Activated T-helper 1 cell treated with anti-CD3 and anti-CD28 coated beads, Interleukin-12 subunit alpha, Interleukin-12 subunit beta, Interleukin-2, Interleukin-4 antibody, amounts not matched to agents 30 ng/mL and 10 ng/mL and 1 ng/mL, durations not matched to agents 14 hours and 24 hours and 36 hours (primary cell): ENCODE results near the gene CCDC6. TPM values are rescaled to one million over a fixed set of nuclear protein-coding genes. Genes with fewer than 3 reads are reported as not detected.
A peak's percentile ranks its signal among the peaks of the same experiment; 100 is the strongest.

Source experiments
- DNase-seq: peaks from one replicate; pipeline ENCODE4 v3.0.0; 2021; ENCODE audit warnings: low spot score
- H3K27ac Mint-ChIP-seq: one replicate; pipeline ENCODE4 v1.8.0; 2021; ENCODE audit warnings: mild to moderate bottlenecking, mixed read lengths
- H3K27me3 Mint-ChIP-seq: one replicate; pipeline ENCODE4 v1.8.0; 2022; ENCODE audit warnings: mild to moderate bottlenecking, moderate library complexity, mixed read lengths; ENCODE audit not compliant: insufficient read depth
- H3K36me3 Mint-ChIP-seq: one replicate; pipeline ENCODE4 v1.8.0; 2021; ENCODE audit warnings: low read depth, mixed read lengths
- H3K4me1 Mint-ChIP-seq: one replicate; pipeline ENCODE4 v1.8.0; 2021; ENCODE audit warnings: low read depth, mixed read lengths
- H3K4me3 Mint-ChIP-seq: one replicate; pipeline ENCODE4 v1.8.0; 2021; ENCODE audit warnings: mild to moderate bottlenecking, moderate library complexity, mixed read lengths
- H3K9me3 Mint-ChIP-seq: one replicate; pipeline ENCODE4 v1.8.0; 2021; ENCODE audit warnings: mixed read lengths
- intact Hi-C: fragments of 100-400 bp; cut with micrococcal nuclease; formaldehyde crosslinking; loops from one replicate; pipeline ENCODE4 v1.15.1; 2024
- total RNA-seq: library from RNA; stranded (reverse); gene quantifications from 2 replicates; pipeline ENCODE4 v1.2.3, GENCODE V29; 2022

Gene CCDC6
- total RNA-seq, 1 donor from 2014 or later, result 97.6 TPM

DNA sequence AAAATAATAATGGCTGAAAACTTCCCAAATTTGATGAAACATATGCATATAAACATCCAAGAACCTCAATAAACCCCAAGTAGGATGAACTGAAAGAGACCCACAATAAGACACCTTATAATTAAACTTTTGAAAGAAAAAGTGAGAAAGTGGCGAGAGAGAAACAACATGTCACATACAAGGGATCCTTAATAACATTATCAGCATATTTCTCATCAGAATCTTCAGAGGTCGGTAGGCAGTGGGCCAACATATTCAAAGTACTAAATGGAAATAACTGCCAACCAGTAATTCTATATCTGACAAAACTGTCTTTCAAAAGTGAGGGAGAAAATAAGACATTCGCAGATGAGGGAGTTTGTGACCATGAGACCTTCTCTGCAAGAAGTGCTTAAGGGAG lies 16.6 kb upstream of the CCDC6 start:
- no peak for DNase-seq
- Mint-ChIP-seq H3K4me3 (no peak overlapping the region), H3K4me1 (no peaks in the 10 kb centered on the region), H3K27me3 (peaks cover 12% of the 10 kb centered on the region), H3K9me3 (peaks cover 21% of the 10 kb centered on the region), H3K36me3 (peaks cover 5% of the 10 kb centered on the region), H3K27ac (no peak overlapping the region)
- intact Hi-C loops, result no loop called here

DNA sequence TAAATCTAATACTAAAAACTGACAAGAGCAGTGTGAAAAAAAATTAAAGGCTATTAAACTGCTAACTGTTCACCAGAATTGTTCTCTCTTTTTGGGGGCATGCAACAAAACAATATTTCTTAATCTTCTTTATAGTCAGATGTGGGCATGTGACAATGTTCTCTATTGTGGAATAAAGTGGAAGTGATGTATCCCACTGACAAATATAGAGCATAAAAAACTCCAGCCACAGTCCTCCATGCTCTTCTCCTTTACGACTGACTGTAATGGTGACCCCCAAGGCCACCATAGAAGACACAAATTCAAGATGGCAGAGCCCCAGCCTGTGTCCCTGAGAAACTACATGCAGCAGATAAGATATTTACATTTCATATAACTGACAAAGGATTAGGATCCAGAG lies 11.6 kb upstream of the CCDC6 start:
- Mint-ChIP-seq H3K9me3 (peaks cover 28% of the 10 kb centered on the region), H3K27me3 (peaks cover 12% of the 10 kb centered on the region), H3K27ac (no peak overlapping the region), H3K36me3 (peaks cover 4% of the 10 kb centered on the region), H3K4me3 (no peak overlapping the region), H3K4me1 (no peaks in the 10 kb centered on the region)
- intact Hi-C loops, result no loop called here
- DNase-seq, result no peak

DNA sequence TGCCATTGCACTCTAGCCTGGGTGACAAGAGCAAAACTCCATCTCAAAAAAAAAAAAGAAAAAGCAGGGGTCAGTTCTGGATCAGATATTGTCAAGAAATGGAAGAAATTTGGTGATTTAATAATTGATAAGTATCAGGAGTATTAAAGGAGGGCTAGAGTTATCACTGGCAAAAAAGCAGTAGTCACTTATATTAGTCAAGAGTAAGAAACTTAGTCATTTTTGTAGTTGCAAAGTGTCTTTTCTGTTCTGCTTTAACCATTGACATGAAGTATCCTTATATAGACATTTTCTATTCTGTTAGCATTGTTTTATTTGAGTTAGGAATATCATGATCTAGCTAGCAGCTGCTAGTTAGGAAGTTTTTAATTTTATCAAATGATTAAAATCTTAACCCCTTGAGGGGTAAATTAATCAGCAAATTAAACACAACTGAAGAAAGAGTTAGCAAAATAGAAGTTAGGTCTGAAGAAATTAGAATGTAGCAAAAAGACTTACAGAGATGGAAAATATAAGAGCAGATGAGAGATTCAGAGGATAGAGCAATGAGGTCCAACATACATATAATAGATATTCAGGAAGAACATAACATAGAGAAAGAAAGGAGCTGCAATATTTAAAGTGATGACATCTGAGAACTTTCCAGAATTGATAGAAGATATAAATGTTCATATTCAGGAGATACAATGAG lies 7.3 kb upstream of the CCDC6 start:
- Mint-ChIP-seq H3K4me1 (peaks cover 4% of the 10 kb centered on the region), H3K9me3 (peaks cover 24% of the 10 kb centered on the region), H3K36me3 (peaks cover 2% of the 10 kb centered on the region), H3K27me3 (peaks cover 10% of the 10 kb centered on the region), H3K4me3 (no peak overlapping the region), H3K27ac (no peak overlapping the region)
- no peak for DNase-seq
- intact Hi-C loops, result no loop called here

DNA sequence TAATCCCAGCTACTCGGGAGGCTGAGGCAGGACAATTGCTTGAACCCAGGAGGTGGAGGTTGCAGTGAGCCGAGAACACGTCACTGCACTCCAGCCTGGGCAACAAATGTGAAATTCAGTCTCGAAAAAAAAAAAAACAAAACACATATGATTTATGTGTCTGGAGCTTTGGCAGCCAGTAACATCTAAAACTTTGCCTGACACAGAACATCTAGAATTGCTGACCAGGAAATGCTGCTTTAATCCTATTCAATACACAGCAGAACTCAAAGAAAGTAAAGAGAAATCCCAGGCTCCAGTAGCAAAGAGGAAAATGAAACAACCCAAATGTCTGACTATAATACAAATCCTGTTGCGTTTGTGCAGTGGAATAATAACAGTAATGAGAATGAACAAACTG lies 4.5 kb upstream of the CCDC6 start:
- peaks cover 24% of the 10 kb centered on the region for H3K9me3 Mint-ChIP-seq
- no peak overlapping the region for H3K27ac Mint-ChIP-seq
- DNase-seq, result no peak
- peaks cover 4% of the 10 kb centered on the region for H3K27me3 Mint-ChIP-seq
- no peak overlapping the region for H3K4me3 Mint-ChIP-seq
- peaks cover 2% of the 10 kb centered on the region for H3K36me3 Mint-ChIP-seq
- intact Hi-C loops, result no loop called here
- H3K4me1 Mint-ChIP-seq, result peaks cover 23% of the 10 kb centered on the region

DNA sequence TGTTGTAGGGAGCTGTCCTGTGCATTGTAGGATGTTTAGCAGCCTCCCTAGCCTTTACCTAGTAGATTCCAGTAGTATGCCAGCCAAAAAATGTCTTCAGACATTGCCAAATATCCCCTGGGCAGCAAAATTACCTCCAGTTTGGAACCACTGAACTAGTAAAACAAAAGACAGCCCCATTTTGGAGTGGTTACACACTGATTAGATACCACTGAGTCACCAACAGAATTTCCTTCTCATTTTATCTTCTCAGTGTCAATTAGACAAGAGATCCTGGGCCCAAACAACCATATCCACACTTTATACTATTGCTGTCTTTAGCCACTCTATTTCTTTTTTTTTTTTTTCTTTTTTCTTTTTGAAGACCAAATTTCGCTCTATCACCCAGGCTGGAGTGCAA lies 3.5 kb upstream of the CCDC6 start:
- no peak overlapping the region for H3K27ac Mint-ChIP-seq
- intact Hi-C loops, result loop anchor here (5.0 to 10.0 kb wide), 5 partner anchors 92 to 1995 kb away; partner anchors contain the start of genes ARID5B, CISD1 and IPMK
- H3K4me1 Mint-ChIP-seq, result peaks cover 28% of the 10 kb centered on the region
- peaks cover 9% of the 10 kb centered on the region for H3K36me3 Mint-ChIP-seq
- peaks cover 24% of the 10 kb centered on the region for H3K9me3 Mint-ChIP-seq
- H3K4me3 Mint-ChIP-seq, result no peak overlapping the region
- DNase-seq, result no peak
- H3K27me3 Mint-ChIP-seq, result peaks cover 2% of the 10 kb centered on the region

DNA sequence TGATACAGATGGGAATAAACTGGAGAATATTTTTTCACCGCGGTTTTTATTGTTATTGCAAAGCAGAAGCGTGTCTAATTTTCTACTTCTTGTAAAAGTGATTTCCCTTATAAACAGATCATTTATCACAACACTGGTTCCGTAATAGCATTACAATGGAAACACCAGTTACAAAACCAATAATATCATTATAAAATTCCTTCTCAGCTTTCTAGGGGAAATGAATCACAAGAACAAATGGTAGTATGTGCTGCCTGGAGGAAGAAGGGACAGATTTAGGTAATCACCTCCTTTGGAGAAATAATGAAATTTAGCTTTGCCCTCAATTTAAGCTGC lies 2.4 kb upstream of the CCDC6 start:
- intact Hi-C loops, result loop anchor here (1.0 to 10.0 kb wide), 7 partner anchors 94 to 1996 kb away; partner anchors contain the start of genes ARID5B, CISD1 and IPMK
- H3K4me1 Mint-ChIP-seq, result peaks cover 38% of the 10 kb centered on the region
- no peak for DNase-seq
- peak overlapping the region; percentile 22 for H3K27ac Mint-ChIP-seq
- peaks cover 2% of the 10 kb centered on the region for H3K27me3 Mint-ChIP-seq
- H3K4me3 Mint-ChIP-seq, result peak overlapping the region; percentile 89
- peaks cover 16% of the 10 kb centered on the region for H3K36me3 Mint-ChIP-seq
- peaks cover 14% of the 10 kb centered on the region for H3K9me3 Mint-ChIP-seq

DNA sequence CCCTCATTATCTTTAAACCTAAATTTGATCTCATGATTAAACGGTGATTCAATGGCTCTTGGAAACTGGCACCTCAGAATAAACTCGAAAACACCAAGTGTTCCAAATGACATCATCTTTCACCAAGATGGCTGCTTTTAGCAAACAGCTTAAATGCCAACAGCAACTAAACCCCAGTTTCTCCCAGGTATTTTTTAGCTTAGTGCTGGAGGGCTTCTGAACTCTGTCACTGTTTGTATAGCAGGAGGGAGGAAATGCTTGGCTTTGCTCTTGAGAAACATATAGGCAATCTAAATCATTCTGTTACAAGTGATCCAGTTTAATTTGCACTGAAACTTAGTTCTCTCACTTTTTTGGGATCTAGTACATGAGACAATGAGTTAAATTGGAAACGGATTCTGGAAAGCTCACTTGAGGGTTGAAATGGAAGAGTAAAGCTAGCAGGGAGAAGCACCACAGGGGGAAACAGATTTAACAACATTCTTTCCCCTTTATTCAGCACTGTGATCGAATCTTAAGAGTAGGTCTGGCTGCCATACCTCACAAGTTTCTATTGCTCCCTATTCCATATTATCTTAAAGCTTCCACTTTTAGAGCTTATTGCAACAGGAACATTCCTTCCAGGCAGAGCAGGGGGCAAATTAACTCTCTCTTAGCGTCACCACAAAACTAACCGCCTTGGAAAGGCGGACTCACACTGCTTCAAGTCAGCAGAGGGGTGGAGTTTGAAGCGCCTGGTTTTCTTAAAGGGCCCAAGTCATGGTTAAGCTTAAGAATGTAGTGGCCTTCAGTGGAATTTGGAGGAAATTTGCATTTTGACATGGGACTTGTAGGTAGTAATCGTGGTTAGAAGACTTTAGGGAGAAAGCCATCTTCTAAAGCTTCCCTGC lies 1.8 kb upstream of the CCDC6 start:
- peak; percentile 44 for DNase-seq
- peaks cover 44% of the 10 kb centered on the region for H3K4me1 Mint-ChIP-seq
- peaks cover 8% of the 10 kb centered on the region for H3K9me3 Mint-ChIP-seq
- peak overlapping the region; percentile 89 for H3K4me3 Mint-ChIP-seq
- H3K36me3 Mint-ChIP-seq, result peaks cover 20% of the 10 kb centered on the region
- intact Hi-C loops, result loop anchor here (1.0 to 10.0 kb wide), 11 partner anchors 43 to 1997 kb away; partner anchors contain the start of genes ARID5B, CISD1, IPMK and SLC16A9
- H3K27me3 Mint-ChIP-seq, result peaks cover 2% of the 10 kb centered on the region
- peak overlapping the region; percentile 98 for H3K27ac Mint-ChIP-seq

DNA sequence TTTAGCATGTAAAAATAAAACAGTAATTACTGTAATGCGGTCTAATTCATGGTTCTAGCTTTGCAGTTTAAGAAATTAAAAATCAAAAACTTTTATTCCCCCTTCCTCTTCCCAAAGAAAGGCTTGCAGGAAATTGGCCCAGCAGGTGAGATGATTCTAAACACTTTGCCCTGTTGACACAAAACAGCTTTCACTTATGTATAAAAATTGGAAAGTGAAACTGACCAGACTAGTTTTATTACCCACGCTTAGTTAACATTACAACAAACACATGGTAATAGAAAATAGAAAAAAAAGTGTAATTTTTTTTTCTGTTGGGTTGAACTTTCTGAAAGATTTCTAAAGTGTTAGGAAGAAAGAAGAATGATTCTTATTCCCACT lies 1.2 kb upstream of the CCDC6 start:
- intact Hi-C loops, result loop anchor here (1.0 to 10.0 kb wide), 9 partner anchors 42 to 1997 kb away; partner anchors contain the start of genes ARID5B, CISD1, IPMK and SLC16A9
- H3K36me3 Mint-ChIP-seq, result peaks cover 24% of the 10 kb centered on the region
- H3K27ac Mint-ChIP-seq, result peak overlapping the region; percentile 98
- no peak for DNase-seq
- peak overlapping the region; percentile 89 for H3K4me3 Mint-ChIP-seq
- H3K4me1 Mint-ChIP-seq, result peaks cover 50% of the 10 kb centered on the region
- H3K9me3 Mint-ChIP-seq, result peaks cover 4% of the 10 kb centered on the region
- peaks cover 2% of the 10 kb centered on the region for H3K27me3 Mint-ChIP-seq

DNA sequence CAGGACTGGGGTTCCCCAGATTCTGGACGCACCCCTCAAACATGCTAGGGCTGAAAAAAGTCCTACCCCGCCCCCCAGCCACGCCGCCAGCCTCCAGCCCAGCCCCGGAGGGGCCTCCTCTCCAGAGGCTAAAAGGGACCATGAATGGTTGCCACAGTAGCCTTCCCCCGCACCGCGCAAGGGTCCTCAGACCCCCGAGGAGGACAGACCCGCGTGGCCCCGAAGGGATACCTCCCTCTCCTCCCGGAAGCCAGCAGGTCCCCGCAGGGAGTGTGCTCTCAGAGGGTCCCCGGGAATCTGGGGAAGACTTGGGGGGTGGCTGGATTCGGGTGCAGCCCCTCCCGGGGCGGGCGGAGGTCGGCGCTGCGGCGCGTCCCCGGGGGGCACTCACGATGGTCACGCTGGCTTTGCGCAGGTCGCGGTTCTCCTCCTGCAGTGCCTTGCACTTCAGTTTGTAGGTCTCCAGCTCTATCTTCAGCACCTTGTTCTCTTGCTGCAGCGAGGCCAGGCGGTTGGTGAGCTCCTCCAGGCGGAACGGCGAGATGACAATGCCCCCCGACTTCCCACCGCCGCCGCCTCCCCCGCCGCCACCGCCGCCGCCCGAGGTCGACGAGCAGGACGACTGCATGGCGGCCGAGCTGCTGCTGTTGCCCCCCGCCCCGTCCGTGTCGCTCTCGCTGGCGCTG lies 482 bp downstream of the CCDC6 start:
- intact Hi-C loops, result loop anchor here (1.0 to 10.0 kb wide), 9 partner anchors 19 to 1999 kb away; partner anchors contain the start of genes ARID5B, CDK1, CISD1 and IPMK
- peaks cover 63% of the 10 kb centered on the region for H3K4me1 Mint-ChIP-seq
- H3K9me3 Mint-ChIP-seq, result no peaks in the 10 kb centered on the region
- H3K4me3 Mint-ChIP-seq, result peak overlapping the region; percentile 98
- no peaks in the 10 kb centered on the region for H3K27me3 Mint-ChIP-seq
- peak overlapping the region; percentile 99 for H3K27ac Mint-ChIP-seq
- no peak for DNase-seq
- peaks cover 31% of the 10 kb centered on the region for H3K36me3 Mint-ChIP-seq

DNA sequence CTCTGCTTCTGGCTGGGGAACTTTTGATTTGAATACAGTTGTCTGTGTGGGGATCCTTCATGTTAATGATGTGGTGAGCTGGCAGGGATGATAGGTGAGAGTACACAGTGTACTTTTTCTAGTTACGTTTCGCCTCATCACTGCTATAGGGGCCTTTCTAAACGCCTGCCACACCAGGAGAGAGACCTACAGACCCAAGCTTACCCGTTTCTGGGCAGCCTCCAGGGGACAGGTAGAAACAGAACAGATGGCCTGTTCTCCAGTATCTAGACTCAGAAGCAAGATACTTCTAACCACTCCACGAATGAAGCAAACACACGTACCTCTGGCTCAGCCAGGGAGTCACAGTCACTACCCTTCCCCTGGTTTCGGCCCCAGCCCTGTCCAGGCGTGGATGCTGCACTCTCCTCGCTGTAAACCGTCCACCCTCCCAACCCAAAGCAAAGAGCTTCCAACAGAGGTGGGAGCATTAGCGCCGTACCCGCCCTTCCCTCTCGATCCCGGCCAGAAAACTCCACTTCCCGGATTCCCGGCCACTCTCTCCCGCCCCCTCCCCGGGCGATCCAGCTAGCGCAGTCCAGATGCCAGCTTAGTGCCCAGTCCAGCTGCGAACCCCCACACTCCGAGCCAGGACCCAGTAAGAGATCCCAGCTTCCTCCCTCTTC lies 1.2 kb downstream of the CCDC6 start:
- Mint-ChIP-seq H3K27me3 (no peaks in the 10 kb centered on the region), H3K9me3 (no peaks in the 10 kb centered on the region), H3K27ac (peak overlapping the region; percentile 99), H3K4me1 (peaks cover 67% of the 10 kb centered on the region), H3K36me3 (peaks cover 33% of the 10 kb centered on the region), H3K4me3 (peak overlapping the region; percentile 98)
- intact Hi-C loops, result loop anchor here (1.0 to 10.0 kb wide), 9 partner anchors 18 to 2000 kb away; partner anchors contain the start of genes ARID5B, CDK1, CISD1 and IPMK
- peak; percentile 34 for DNase-seq

DNA sequence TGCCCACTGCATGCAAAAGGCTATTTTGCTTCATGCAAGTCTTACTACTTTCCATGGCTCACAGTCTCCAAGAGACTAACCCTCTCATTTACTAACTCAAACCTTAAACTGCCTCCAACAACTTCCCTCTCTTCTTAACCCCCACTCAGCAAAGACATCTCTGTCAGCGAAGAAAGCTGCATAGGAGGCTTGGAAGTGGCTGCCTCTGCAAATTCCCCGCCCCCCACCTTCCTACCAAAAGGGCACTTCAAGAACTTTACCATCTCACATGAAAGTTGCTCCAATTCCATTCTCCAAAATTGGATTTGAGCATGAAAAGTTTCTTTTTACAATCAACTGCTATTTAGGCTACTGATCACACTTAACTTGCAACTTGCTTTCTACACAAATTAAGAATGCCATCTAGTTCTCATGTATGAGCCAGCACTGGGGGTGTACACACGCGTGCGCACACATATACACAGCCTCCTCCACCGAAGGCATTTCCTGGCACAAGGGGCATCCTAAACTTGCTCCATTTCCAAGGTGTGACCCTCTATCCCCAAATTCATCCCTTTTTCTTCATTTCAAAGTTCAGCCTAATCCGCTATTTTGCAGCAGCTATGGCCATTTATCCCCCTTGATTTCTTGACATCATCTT lies 1.8 kb downstream of the CCDC6 start:
- no peak for DNase-seq
- Mint-ChIP-seq H3K9me3 (no peaks in the 10 kb centered on the region), H3K27ac (peak overlapping the region; percentile 99), H3K36me3 (peaks cover 39% of the 10 kb centered on the region), H3K4me3 (peak overlapping the region; percentile 98), H3K27me3 (no peaks in the 10 kb centered on the region), H3K4me1 (peaks cover 74% of the 10 kb centered on the region)
- intact Hi-C loops, result loop anchor here (1.0 to 10.0 kb wide), 9 partner anchors 17 to 2000 kb away; partner anchors contain the start of genes ARID5B, CDK1, CISD1 and IPMK
